NB4 (cell line): Measurements from ENCODE around the gene NIT1.

Source experiments
- CTCF ChIP-seq: IDR thresholded peaks from one replicate; pipeline ENCODE4 v1.5.1; 2012; ENCODE audit warnings: low read depth, low read length
- MYC ChIP-seq: IDR thresholded peaks from 2 replicates; pipeline ENCODE4 v1.6.1; 2011; ENCODE audit warnings: low read depth, low read length
- POLR2A ChIP-seq: IDR thresholded peaks from 2 replicates; pipeline ENCODE4 v1.6.1; 2011; ENCODE audit warnings: mild to moderate bottlenecking; ENCODE audit not compliant: insufficient read length; ENCODE audit errors: extremely low read depth
- TF ChIP-seq, protein P1 (sequence below): IDR thresholded peaks from 2 replicates; pipeline ENCODE4 v1.6.1; 2011; ENCODE audit warnings: low read depth, low read length

- TF ChIP-seq CTCF: no peak
- TF ChIP-seq POLR2A: no peak
- TF ChIP-seq, protein P1, sequence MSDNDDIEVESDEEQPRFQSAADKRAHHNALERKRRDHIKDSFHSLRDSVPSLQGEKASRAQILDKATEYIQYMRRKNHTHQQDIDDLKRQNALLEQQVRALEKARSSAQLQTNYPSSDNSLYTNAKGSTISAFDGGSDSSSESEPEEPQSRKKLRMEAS: no peak
- no peak for TF ChIP-seq MYC
Observed at GRCh38 chr1:161130266-161130665, 12.4 kb downstream of the NIT1 start.
